Stimulated activated CD8-positive, alpha-beta memory T cell treated with anti-CD3 and anti-CD28 coated beads, Interleukin-7, amount 100 ng/mL, for 24 hours (primary cell): ENCODE measurements around the gene MRPL10.
A peak's percentile ranks its signal among the peaks of the same experiment; 100 is the strongest.
"Not testable (repeated sequence)": the region's sequence is repeated elsewhere in the genome, so short reads cannot be mapped to it uniquely, and the experiment has no call there.

ENCODE experiments used
- DNase-seq: peaks from one replicate; pipeline ENCODE4 v3.0.0-alpha.2; 2020; ENCODE audit warnings: low read depth

The MRPL10 gene

DNA sequence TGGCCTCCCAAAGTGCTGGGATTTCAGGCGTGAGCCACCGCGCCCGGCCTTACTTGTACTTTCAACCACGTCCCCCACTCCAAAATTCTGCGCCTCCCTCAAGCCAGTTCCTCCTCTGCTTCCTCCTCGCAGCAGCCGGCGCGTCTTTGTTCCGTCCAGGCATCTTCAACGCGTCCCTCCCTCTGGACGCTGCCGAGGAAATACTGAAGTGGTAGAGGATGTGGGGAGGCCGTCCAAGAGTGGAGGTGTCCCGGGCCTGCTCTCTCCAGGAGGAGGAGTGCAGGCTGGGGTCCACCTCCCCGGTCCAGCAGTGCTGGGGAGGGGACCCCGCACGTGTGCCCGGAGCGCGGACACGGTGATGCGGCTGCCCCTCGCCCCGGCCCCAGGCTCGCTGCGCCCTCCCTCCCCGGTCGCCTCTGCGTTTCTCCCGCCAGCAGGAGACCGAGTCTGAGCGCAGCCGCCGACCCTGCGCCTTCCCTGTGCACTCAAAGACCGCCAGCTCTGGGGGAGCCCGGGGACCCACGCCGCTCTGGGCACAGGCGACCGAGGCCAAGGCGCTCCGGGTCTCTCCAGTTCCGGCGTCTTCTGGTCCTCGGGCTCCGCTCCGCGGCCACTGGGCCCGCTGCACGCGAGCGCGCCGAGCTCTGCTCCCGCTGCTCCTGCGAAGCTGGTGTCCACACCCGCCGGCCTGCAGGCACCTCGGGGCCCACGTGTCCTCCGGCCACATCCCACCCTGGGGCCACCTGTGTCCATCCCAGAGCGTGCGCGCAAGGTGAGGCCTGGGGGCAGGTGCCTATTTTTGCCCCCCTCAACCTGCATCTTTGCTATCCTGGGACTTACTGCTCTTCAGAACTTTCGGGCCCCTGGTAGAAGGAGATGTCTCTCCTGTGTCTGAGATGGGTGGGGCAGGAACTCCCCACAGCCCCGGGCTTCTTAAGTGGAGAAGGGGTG, 41.5 kb downstream of the MRPL10 start:
- peak; percentile 18 for DNase-seq

DNA sequence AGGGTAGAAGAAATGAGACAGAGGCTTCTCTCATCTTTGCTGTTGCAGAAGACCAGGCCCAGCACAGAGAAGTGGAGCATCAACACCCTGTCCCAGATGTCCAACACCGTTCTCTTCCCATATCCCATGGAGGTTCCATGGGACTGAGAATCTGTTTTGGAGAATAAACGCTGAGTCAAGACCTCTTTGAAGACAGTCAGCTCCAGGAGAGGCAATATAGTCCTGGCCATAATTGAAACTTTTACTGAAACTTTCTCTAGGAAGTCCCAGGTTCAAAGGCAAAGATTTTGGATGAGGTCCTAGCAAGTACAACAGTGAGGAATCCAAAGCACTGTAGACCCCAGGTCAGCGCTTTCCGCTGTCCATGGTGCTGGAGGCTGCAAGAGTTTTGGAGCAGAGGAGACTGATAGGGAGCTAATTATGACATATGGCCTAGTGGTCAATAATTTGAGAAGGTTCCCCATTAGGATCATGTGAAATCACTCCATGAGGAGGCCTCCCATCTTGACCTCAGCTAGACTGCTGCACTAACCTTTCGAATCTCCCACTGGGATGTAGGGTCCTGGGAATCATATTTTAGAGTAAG, 45.7 kb downstream of the MRPL10 start:
- no peak for DNase-seq

DNA sequence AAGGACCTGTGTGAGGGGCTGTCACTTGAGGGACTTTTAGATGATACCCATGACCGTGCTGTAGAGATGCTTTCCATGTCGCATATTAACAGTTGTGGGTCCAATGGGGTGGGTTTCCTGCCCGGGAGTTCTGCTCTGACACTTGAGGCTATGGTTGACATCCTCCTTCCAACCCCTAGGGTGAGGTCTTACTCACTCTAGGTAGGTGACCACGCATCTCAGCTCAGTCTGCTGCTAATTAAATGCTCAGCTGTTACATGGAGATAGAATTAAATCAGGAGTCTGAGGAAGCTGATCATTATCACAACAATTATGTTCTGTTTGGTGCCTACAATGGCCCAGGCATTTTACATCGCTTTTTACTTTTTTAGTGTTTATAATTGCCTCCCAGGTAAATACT, 49.9 kb downstream of the MRPL10 start:
- no peak for DNase-seq

DNA sequence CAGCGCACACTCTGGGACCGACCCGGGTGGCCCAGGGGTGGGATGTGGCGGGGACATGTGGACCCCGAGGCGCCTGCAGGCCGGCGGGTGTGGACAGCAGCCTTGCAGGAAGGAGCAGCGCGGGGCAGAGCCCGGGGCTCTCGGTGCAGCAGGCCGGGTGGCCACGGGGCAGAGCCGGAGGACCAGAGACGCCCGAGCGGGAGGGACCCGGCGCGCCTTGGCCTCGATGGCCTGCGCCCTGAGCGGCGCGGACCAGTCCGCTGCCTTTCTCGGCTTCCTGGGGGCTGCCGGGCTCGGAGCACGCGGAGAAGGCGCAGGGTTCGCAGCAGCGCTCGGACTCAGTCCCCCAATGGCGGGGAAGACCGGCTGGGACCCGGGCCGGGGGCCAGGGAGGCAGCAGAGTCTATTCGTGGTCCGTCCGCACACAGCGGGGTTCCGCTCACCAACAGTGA, 53.1 kb downstream of the MRPL10 start:
- no peak for DNase-seq

DNA sequence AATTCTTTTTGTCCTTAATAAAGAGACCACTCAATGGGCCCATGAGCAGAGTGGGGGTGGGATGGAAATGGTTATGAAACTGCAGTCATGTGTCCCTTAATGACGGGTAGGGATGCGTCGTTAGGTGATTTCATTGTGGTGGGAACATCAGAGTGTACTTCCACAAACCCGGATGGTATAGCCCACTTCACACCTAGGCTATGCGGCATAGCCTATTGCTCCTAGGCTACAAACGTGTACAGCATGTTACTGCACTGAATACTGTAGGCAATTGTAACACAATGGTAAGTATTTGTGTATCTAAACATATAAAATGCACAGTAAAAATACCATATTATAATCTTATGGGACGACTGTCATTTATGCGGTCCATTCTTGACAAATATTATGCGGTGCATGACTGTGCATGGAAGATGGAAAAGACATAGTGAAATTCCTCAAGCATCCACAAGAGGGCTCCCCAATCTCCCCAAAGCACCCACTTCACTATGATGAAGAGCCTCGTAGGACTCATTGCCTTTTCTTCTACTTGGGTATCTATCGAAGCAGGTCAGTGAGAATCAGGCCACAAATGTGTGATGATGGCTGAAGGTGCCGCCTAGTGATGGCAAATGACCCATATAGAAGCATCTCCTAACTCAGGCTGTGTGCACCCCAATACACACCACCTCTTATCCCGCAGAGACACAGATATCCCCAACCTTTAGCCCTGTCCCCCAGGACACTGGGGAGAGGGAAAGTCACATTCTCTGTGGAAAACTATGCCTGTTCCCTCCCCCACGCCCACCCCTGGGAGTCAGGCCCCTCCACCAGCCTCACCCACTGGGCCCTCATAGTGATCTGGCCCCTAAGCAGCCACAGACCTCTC, 54.8 kb downstream of the MRPL10 start:
- no peak for DNase-seq

DNA sequence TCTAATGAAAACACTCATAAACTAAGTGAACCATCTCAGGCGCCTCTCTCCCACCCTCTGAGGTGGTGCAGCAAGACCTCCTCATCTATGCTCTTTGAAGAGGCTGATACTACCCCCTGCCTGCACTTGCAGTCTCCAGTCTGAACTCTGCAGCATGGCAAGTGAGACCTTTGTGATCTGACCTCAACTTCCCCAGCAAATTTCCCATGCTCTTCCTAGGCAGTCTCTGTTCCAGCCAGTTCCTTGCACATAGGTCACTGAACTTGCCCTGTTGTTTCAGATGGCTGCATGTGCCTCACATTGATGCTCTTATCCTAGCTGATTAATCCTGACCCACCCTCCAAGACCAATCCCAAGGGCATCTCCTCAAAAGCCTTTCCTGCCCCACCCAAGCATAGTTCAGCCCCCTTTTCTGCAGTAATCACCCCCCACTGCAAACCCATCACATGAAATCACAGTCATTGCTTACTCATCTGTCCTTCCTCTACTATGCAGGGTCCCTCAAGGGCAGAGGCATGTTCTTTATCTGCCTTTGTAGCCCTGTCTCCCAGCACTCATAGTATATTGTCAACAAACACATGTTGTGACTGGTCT, 56.3 kb downstream of the MRPL10 start:
- DNase-seq = no peak

DNA sequence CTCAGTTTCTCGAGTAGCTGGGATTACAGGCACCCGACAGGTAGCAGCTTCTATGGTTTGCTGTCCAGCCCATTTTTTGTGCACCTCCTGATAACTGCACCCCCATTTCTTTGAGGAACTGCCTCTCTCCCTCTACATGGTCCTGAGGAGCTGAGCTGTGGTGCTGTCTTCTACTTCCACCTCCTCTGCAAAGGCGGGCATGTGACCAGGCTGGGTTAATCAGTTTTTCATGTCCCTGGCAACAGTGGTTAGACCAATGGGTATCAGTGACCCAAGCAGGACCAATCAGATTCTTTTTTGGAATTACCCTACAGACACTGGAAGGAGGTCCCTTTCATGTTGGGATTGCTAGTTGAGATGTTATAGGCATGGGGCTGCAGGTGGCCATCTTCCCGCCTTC, 57.0 kb downstream of the MRPL10 start:
- no peak for DNase-seq

DNA sequence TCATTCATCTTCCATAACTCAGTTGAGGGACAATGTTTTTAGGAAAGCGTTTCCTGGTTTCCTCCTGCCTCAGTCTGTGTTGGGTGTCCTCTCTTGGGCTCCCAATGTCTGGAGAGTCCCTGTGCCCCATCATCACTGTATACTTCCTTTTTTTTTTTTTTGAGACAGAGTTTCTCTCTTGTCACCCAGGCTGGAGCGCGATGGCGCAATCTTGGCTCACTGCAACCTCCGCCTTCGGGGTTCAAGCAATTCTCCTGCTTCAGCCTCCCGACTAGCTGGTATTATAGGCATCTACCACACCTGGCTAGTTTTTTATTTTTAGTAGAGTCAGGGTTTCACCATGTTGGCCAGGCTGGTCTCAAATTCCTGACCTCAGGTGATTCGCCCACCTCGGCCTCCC, 57.7 kb downstream of the MRPL10 start:
- DNase-seq = not testable (repeated sequence)
